DMS 273 treated with DMSO at 0.1 percent for 48 hours (cell line): ENCODE measurements around the gene KRTAP10-11.
"Not testable (repeated sequence)": the region's sequence is repeated elsewhere in the genome, so short reads cannot be mapped to it uniquely, and the experiment has no call there.

Experiments used
- DNase-seq: peaks from one replicate; lab custom pipeline; 2025; lab: John Stamatoyannopoulos, UW

The KRTAP10-11 gene

DNA sequence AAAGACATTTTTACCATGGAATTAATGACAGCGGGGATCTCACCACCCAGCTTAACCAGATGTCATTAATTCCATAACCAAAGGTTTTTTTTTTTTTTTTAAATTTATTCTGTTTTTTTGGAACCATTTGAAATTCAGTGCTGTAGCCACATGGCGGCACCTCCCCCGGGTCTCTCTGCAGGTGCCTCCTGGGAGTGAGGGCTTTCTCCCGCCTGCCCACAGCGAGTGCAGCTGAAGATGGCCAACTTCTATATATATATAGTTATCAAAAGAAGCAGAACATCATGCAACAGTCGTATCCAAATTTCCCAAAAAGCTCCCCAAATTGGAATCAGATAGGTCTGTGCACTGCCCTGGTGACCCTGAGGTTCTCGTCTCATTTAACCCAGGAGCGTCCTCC, 30.7 kb upstream of the KRTAP10-11 start:
- no peak for DNase-seq

DNA sequence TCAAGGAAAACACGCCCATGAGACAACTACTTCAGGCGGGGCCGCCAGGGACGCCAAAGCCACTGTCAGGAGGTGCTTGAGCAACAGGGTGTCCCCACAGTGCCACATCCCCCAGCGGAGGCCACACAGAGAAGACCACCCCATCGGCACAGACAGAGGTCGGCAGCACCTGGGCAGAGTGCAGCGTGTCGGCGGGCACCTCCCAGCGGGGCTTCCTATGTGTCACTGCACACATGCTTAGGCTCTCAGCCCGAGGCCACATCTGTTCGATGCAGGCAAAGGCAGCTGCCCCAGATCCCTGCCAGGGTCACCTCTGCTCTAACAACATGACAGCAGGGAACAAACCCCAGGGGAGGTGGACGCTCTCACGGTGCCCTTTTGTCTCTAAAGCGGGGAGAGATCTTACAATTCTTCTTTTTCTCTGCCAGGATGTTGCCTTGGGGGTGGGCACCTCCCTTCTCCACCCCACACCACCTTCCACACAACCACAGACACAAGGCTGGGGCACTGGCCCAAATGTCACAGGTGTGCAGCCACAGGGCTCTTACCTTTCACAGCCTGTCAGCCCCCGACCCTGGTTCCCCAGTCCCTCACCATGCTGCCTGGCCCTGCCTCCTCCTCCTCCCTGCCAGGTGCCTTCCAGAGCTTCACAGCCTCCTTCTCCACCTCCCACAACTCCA, 30.2 kb upstream of the KRTAP10-11 start:
- DNase-seq = no peak

DNA sequence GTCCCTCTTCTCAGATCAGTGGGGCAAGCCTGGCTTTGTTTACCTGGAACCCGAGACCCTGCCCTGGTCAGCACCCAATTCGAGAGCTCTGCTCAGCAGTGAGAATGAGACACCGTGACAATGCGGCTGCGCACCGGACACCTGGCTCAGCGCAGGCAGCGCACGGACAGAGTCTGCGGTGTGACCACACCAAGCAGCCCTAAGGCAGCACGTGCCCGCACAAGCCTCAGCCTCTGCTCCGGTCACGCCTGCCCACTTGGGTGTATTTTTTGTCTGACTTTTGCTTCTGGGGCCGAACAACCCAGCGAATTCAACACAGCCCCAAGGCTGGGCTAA, 29.7 kb upstream of the KRTAP10-11 start:
- DNase-seq = no peak

DNA sequence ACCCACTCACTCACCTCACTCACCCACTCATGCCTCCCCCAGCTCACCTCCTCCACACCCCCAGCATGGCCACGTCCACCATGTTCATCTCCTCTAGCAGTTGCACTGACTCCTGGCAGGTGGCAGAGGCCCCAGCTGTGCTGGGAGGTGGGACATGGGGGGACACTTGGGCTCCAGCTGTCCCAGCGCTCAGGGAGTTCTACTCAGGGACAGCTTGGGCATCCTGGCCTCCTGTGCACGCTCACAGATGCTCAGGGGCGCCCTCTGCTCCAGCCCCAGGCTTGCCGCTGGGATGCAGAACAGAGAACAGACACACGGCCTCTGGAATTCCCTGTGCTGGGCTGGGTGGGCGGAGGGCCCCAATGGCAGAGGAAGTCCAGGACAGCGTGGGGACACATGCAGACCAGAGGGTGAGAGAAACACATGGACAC, 29.1 kb upstream of the KRTAP10-11 start:
- no peak for DNase-seq

DNA sequence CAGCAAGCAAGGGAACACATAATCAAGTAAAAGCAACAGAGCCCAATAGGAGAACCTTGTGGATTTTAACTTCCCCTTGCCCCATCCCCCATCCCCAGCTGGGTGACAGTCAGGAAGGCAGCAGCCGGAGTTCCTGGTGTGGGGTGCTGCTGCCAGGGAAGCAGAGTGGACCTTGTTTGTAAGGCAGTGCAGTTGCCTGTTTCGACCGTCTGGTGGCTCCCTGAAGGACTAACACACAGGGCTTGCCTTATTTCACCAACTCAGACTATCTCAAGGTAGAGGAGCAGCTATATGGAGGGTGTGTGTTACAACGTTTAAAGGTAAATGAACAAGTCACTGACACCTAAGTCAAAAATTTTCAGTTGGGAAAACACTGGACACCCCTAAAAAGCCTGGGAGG, 27.7 kb upstream of the KRTAP10-11 start:
- DNase-seq = no peak

DNA sequence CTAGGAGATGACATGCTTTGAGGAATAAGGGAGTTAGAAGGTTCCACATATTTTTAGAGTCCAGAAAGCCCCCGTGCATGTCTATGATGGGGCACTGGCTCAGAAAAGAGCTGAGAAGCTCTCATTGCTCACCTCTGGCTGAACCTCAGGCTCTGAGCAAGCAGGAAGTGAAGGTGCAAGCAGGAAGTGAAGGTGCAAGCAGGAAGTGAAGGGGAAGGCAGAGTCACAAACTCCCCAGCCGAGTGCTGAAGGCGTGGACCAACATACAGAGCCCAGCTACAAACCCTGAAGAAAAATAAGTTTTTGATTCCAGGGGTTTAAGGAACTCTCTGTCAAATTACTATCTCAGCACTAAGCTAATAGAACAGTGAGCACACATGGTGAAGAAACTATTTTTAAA, 27.3 kb upstream of the KRTAP10-11 start:
- no peak for DNase-seq

DNA sequence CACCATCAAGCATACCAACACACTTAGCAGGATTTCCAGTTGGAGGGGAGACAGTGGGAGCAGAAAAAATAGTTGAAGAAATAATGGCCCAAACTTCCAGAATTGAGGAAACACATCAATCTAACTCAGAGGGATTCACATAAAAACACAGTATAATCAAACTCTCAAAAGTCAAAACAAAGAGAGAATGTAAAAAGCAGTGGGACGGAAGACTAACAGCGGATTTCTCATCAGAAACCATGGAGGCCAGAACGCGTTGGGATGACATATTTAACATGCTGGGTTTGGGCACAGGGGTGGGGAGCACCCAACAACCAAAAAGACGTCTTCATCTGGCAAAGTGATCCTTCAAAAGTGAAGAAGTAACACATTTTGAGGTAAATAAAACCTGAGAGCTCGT, 26.3 kb upstream of the KRTAP10-11 start:
- DNase-seq = no peak

DNA sequence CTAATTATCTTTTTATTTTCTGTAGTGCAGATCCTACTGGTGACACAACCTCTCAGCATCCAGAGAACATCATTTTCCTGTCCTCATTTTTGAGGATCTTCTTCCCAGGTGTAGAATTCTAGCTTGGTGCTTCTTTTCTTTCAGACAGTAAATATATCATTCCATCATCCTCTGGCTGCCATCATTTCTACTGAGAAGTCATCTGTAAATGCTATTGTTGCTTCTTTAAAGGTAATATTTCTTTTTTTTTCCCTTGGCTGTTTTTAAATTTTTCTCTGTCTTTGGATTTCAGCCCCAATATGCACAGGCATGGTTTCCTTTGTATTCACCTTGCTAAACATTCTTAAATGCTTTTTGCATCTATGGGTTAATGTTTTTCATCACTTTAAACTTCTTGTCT, 22.6 kb upstream of the KRTAP10-11 start:
- no peak for DNase-seq

DNA sequence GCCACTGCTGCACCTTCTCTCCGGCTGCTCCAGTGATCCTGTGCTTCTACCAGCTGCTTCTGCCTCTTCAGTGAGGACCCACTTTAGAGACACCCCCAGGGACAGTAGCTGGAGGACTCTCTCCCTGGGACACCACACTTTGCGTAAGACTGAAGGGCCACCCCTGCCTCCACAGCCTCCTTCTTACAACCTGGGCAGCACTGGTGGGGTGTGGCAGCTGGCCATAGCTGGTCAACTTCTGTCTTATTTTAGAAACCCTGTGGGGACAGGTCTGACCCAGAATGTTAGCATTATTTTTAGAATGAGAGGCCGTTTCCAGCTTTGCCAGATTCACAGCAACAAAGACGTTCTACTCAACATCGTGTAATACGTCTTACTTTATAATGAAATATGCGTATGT, 20.5 kb upstream of the KRTAP10-11 start:
- DNase-seq = no peak

DNA sequence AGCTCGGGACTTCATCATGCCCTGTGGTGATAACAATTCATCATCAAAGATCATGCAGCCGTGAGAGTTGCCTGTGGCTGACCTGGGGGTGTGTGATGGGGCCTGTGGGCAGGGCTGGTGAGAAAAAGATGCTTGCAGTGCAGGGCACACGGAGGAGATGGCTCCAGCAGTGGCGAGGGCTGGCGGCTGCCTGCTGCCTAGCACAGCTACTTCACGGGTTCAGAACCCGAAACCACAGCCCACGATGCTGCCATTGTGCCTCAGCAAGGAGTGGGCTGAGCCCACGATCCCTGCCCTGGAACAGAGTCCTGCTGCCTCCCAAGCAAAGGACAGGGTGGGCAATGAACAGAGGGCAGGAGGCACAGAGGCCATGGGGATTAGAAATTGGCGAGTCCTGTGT, 20.0 kb upstream of the KRTAP10-11 start:
- DNase-seq = no peak

DNA sequence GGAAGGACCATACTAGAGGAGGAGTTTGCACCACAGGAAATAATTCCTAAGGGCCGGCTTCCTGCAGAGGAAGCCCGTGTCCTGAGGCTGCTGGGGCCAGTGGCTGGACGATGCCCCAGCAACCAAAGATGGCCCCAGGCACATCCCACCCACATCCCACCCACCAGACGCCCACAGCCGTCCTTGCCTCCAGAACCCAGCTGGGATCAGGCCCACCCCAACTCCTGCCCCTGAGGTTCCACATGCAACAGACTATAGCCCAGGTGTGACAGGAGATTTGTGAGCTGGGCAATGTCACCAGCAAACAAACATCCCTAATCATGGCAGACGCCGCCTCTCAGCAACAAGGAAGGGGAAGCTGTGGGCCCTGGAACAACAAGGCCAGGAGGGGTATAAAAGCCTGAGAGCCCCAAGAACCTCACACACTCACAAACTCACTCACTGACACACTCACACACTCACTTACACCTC, 19.5 kb upstream of the KRTAP10-11 start, which contains the start of gene KRTAP10-9:
TSS of gene KRTAP10-9 (plus strand) at position 421 of the 471 bp plus-strand sequence. CDS start 79 bp downstream, outside the sequence.
- no peak for DNase-seq

DNA sequence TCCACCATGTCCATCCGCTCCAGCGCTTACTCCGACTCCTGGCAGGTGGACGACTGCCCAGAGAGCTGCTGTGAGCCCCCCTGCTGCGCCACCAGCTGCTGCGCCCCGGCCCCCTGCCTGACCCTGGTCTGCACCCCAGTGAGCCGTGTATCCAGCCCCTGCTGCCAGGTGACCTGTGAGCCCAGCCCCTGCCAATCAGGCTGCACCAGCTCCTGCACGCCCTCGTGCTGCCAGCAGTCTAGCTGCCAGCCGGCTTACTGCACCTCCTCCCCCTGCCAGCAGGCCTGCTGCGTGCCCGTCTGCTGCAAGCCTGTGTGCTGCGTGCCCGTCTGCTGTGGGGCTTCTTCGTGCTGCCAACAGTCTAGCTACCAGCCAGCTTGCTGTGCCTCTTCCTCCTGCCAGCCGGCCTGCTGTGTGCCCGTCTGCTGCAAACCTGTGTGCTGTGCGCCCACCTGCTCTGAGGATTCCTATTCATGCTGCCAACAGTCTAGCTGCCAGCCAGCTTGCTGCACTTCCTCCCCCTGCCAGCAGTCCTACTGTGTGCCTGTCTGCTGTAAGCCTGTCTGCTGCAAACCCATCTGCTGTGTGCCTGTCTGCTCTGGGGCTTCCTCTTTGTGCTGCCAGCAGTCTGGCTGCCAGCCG, 18.9 kb upstream of the KRTAP10-11 start:
- peak; percentile 29 for DNase-seq

DNA sequence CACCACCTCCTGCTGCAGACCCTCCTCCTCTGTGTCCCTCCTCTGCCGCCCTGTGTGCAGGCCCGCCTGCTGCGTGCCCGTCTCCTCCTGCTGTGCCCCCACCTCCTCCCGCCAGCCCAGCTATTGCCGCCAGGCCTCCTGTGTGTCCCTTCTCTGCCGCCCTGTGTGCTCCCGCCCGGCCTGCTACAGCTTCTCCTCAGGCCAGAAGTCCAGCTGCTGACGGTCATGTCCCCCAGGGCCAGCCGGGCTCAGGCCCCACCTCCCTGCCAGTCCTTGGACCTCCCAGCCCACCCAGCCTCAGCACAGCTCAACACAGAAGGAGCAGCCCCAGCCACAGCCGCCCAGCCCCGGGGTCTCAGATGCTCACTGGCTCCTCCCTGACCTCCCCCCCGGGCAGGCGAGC, 18.4 kb upstream of the KRTAP10-11 start:
- not testable (repeated sequence) for DNase-seq

DNA sequence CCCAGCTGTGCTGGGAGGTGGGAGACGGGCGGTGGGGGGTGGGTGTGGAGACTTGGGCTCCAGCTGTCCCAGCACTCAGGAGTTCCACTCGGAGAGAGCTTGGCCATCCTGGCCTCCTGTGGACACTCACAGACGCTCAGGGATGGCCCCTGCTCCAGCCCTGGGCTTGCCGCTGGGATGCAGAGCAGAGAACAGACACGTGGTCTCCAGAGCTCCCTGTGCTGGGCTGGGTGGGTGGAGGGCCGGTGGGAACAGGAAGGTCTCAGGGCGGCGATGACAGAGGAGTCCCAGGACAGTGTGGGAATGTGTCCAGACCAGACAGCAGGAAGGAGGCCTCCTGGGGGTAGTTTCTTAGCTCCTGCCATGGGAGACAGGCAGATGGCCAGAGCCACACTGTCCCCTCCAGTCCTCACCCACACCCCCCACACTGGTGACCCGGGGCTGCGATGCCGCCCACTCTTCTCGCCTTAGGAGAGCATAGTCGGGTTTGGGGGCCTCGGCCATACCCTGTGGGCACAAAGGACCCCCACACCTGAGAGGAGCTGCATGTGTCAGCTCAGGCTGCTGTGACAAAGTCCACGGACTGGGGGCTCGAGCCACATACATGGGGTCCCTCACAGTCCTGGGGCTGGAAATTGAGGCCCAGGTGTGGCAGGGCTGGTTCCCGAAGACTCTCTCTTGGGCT, 17.4 kb upstream of the KRTAP10-11 start:
- no peak for DNase-seq

DNA sequence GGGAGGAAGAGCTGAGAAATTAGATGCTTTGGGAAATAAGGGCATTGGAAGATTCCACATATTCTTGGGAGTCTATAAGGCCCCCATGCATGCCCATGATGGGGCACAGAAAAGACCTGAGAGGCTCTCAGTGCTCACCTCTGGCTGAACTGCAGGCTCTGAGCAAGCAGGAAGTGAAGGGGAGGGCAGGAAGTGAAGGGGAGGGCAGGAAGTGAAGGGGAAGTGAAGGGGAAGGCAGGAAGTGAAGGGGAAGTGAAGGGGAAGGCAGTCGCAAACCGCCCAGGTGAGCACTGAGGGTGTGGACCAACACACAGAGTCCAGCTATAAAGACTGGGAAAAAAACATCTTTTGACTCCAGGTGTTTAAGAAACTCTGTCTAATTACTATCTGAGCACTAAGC, 15.8 kb upstream of the KRTAP10-11 start:
- no peak for DNase-seq

DNA sequence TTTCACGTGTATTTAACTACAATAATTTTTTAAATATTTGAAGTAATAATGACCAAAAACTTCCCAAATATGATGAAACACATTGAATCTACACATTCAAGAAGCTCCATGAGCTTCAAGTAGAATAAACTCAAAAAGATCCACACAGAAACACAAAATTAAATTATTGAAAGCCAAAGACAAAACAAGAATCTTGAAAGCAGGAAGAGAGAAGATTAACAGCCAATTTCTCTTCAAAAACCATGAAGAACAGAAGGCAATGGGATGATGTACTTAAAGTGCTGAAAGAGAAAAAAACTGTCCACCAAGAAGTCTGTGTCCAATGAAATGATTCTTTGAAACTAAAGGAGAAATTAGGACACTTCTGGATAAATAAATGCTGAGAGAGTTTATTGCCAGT, 14.1 kb upstream of the KRTAP10-11 start:
- no peak for DNase-seq

DNA sequence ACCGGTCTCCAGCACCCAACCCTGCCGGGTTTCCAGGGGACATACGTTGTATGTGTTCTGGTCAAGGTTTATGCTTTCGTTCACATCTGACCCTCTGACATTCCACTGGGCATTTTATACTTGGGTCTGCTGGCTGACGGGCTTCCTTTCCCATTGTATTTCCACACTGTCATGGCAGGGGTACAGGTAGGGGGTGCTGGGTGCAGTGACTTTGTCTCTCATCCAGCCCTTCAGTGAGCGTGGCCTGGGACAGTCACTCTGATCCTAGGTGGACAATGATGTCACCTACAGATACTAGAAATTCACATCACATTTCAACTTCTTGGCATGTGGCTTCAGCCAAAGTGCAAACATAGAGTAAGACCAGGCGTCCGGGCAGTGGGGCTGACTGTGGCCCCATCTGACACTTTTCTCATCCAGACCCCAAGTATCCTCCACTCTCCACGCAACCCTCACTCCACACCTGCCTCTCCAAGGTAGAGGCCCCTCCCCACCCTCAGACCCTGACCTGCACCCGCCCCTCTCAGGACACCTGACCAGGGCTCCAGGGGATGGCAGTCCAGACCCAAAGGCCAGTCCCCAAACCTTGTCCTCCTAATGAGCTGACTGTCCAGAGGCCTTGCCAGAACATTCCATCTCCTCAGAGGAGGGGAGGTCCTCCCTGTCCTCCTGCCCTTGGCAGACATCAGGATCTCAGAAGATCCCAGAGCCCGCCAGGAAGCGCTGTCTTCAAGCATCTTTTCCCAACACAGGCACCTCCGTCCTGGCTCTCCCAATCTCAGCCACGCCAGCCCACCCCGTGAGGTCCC, 9.8 kb upstream of the KRTAP10-11 start:
- no peak for DNase-seq

DNA sequence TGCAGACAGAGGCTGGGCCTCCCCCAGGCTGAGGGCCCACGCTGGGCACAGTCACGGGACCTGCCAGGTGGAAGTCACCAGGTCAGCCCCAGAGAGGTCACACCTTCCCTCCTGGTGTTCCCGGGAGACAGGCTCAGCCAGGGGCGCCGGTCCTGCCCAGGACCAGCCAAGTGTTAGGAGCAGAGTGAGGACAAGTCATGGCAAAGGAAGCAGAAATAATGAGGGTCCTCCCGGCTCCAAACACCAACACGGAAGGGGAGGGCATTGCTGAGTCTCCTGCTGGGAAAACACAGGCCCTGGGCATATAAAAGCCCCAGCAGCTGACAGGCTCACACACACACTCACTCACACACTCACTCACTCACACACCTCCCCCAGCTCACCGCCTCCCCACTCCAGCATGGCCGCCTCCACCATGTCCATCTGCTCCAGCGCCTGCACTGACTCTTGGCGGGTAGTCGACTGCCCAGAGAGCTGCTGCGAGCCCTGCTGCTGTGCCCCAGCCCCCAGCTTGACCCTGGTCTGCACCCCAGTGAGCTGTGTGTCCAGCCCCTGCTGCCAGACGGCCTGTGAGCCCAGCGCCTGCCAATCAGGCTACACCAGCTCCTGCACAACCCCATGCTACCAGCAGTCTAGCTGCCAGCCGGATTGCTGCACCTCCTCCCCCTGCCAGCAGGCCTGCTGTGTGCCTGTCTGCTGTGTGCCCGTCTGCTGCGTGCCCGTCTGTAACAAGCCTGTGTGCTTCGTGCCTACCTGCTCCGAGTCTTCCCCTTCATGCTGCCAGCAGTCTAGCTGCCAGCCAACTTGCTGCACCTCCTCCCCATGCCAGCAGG, 9.0 kb upstream of the KRTAP10-11 start, which contains the start of gene KRTAP10-10:
TSS of gene KRTAP10-10 (plus strand) at position 339 of the 833 bp plus-strand sequence. CDS start at position 401, 62 bp downstream.
- peak; percentile 51 for DNase-seq

DNA sequence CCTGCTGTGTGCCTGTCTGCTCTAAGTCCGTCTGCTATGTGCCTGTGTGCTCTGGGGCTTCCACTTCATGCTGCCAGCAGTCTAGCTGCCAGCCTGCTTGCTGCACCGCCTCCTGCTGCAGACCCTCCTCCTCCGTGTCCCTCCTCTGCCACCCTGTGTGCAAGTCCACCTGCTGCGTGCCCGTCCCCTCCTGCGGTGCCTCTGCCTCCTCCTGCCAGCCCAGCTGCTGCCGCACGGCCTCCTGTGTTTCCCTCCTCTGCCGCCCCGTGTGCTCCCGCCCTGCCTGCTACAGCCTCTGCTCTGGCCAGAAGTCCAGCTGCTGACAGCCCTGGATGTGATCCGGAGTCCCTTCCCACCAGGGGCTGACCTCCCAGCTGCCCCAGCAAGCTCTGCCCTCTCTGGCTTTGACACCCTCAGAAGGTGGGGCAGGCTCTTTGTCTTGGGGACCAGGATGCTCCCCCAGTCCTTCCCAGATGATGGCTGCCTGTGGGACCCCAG, 8.3 kb upstream of the KRTAP10-11 start:
- not testable (repeated sequence) for DNase-seq

DNA sequence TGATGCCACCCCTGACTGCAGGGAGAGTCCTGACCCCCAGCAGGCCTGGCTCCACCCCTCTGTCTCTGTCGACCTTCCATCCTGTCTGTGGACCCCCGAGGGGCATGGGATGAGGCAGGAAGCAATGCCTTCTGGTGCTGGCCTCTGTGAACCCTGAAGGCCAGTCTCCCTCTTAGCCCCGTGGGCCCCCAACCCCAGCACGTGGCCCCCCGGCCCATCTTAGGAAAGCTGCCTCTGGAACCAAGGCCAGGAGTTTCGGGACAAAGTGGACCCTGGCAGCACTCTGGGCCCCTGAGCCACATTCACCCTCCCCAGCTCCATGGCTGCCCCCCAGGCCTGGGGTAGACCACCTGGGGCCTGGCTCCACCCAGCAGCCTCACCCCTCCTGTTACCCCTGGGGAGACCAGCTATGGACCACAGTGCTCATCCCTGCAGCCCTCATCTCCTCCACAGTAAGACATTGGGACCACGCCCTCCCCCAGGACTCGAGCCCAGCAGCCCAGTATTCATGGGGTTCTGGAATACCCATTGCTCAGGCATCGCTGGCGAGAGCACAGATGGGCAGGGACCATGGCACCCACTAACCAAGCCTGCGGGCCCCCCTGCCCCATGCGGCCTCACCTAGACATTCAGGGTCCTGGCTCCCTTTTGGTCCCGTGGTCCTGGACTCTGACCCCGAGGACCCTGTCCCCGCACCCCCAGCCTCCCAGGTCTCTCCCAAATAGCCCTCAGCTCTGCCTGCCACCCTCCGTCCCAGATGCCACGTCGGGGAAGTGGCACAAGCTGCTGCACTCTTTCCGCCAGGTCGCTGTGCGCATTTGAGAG, 7.5 kb upstream of the KRTAP10-11 start:
- DNase-seq = not testable (repeated sequence)
